K562 (cell line): ENCODE data around the gene CTH. TPM values are rescaled to one million over a fixed set of nuclear protein-coding genes. Genes with fewer than 3 reads are reported as not detected.
A peak's percentile ranks its signal among the peaks of the same experiment; 100 is the strongest.

Experiments used
- ATF1 ChIP-seq, 2 experiments: fragments of 450-650 bp in 1 of 2; IDR thresholded peaks; 2 replicates each; pipeline ENCODE4 v1.6.1; 2016; ENCODE audit warnings: missing compliant biosample characterization in 1 of 2, missing genetic modification characterization in 1 of 2
- ATF7 ChIP-seq: fragments of 450-650 bp; IDR thresholded peaks from 2 replicates; pipeline ENCODE4 v1.7.1; 2014; ENCODE audit warnings: mild to moderate bottlenecking, moderate library complexity
- CC2D1A ChIP-seq: fragments of 450-650 bp; IDR thresholded peaks from 2 replicates; pipeline ENCODE4 v1.6.1; 2017; ENCODE audit warnings: mild to moderate bottlenecking
- CHCHD3 ChIP-seq: fragments of 250-450 bp; sonication (Bioruptor Pico); IDR thresholded peaks from 2 replicates; pipeline ENCODE4 v2.1.2; 2022; ENCODE audit warnings: mild to moderate bottlenecking
- CHD2 ChIP-seq: IDR thresholded peaks from 2 replicates; pipeline ENCODE4 v1.6.1; 2011; ENCODE audit warnings: low read depth, low read length
- GABPB1 ChIP-seq: sonication (generic); formaldehyde crosslinking; IDR thresholded peaks from 2 replicates; pipeline ENCODE4 v1.8.0; 2022; ENCODE audit warnings: mild to moderate bottlenecking, missing genetic modification reagents
- MYNN ChIP-seq, 2 experiments: sonication (generic); formaldehyde crosslinking in 1 of 2; IDR thresholded peaks; 2 replicates each; pipeline versions ENCODE4 v1.5.0 to v1.6.1; 2016 to 2020; ENCODE audit warnings: antibody characterized with exemption in 1 of 2, missing genetic modification reagents in 1 of 2
- NR3C1 ChIP-seq: sonication (generic); formaldehyde crosslinking; IDR thresholded peaks from 2 replicates; pipeline ENCODE4 v1.8.1; 2022; ENCODE audit warnings: missing genetic modification reagents
- PML ChIP-seq: IDR thresholded peaks from 2 replicates; pipeline ENCODE4 v1.6.1; 2012; ENCODE audit warnings: low read length, inconsistent platforms
- POLR3A ChIP-seq: IDR thresholded peaks from 2 replicates; pipeline ENCODE4 v1.6.1; 2011; ENCODE audit warnings: borderline replicate concordance, mild to moderate bottlenecking, moderate library complexity; ENCODE audit not compliant: insufficient read length, insufficient read depth; ENCODE audit errors: extremely low read depth
- SIN3A ChIP-seq, 2 experiments: fragments of 150-350 bp in 1 of 2; IDR thresholded peaks; 2 replicates each; pipeline ENCODE4 v1.6.1; 2011 to 2016; ENCODE audit warnings: borderline replicate concordance in 2 of 2, low read depth in 2 of 2, low read length in 2 of 2, mild to moderate bottlenecking in 2 of 2, moderate library complexity in 2 of 2; ENCODE audit not compliant: control insufficient read depth in 1 of 2
- TARDBP ChIP-seq: fragments of 450-650 bp; IDR thresholded peaks from 2 replicates; pipeline ENCODE4 v1.6.1; 2016
- polyA plus RNA-seq, 8 experiments: library from polyadenylated mRNA; depleted of rRNA in 4 of 8; stranded (reverse) in 5 of 8; unstranded in 3 of 8; fragments of >200 nt; fragmentation: Nextera tagmentation in 2 of 8; fragmentation: Illumina TruSeq in 1 of 8; extraction: Ambion mirVana in 2 of 8; extraction: Trizol in 1 of 8; gene quantifications; 2 replicates each; pipeline versions ENCODE4 v1.2.1 to v1.2.3, GENCODE V29; 2011 to 2014; ENCODE audit warnings: inconsistent platforms in 1 of 8, missing spikeins in 1 of 8
- total RNA-seq, 7 experiments: library from RNA; depleted of rRNA in 6 of 7; stranded (reverse); fragments of >200 nt in 6 of 7; fragmentation: Illumina TruSeq in 2 of 7; extraction: Trizol in 2 of 7; gene quantifications; 2 replicates each; pipeline versions ENCODE4 v1.2.1 to v1.2.3, GENCODE V29; 2011 to 2021; ENCODE audit warnings: low replicate concordance in 1 of 7
- TF ChIP-seq, protein P1 (sequence below): sonication (generic); formaldehyde crosslinking; IDR thresholded peaks from 2 replicates; pipeline ENCODE4 v1.8.0; 2022; ENCODE audit warnings: missing genetic modification reagents, mild to moderate bottlenecking, borderline replicate concordance
- TF ChIP-seq, protein P2 (sequence below), 2 experiments: IDR thresholded peaks in 1 of 2; conservative IDR thresholded peaks in 1 of 2; 2 replicates each; pipeline ENCODE4 v1.6.1; 2016; ENCODE audit warnings: low read depth in 2 of 2, mild to moderate bottlenecking in 1 of 2, missing compliant biosample characterization in 1 of 2, missing genetic modification characterization in 1 of 2, moderate library complexity in 1 of 2
- TF ChIP-seq, protein P3 (sequence below): IDR thresholded peaks from 3 replicates; pipeline ENCODE4 v1.6.1; 2011; ENCODE audit warnings: borderline replicate concordance, mild to moderate bottlenecking, moderate library complexity; ENCODE audit not compliant: insufficient read length; ENCODE audit errors: extremely low read depth
- TF ChIP-seq, protein P4 (sequence below): fragments of 250-450 bp; sonication (Bioruptor Pico); IDR thresholded peaks from 2 replicates; pipeline ENCODE4 v1.8.0; 2022; ENCODE audit warnings: inconsistent platforms, mild to moderate bottlenecking, moderate library complexity, borderline replicate concordance

CTH gene
- total and polyA plus RNA-seq, 9 of the 15 experiments (the other 6 are each of a cell fraction or from before 2014, with no cell fraction given), result 8.0 to 54.4 (median 30.9) TPM

DNA sequence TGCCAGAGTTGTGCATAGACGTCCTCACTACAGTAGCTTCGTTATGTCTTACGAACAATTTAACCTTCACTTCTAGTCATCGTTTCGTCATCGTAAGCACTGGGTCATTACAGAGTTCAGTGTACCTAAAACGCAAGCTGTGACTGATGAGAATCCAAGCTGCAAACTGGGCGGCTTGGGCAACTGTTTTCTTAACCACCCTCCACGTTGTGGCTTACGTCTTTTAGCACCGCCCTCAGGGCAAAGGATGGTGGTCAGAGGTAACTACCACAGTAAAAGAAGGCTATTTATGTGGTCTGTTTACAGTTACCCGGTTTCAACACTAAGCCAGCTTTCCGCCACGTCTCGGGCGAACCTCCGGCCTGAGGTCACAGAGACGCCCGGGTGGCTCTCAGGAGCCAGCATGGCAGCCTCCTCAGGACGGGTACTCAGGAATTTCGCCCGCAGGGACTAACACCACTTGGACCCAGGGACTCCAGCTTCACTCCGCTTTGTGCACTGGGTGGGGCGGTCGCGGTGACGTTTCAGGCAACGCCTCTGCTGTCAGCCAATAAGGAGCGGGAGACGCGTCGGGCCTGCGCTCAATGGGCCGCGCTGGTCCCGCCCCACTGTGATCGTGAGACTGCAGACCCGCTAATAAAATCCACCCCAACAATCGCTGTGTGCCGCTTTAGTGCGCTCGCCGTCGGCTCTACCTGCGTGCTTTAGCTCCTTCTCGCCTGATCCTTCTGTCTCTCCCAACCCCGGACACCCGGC is at the start of gene CTH (continued):
- TF ChIP-seq, protein P1, sequence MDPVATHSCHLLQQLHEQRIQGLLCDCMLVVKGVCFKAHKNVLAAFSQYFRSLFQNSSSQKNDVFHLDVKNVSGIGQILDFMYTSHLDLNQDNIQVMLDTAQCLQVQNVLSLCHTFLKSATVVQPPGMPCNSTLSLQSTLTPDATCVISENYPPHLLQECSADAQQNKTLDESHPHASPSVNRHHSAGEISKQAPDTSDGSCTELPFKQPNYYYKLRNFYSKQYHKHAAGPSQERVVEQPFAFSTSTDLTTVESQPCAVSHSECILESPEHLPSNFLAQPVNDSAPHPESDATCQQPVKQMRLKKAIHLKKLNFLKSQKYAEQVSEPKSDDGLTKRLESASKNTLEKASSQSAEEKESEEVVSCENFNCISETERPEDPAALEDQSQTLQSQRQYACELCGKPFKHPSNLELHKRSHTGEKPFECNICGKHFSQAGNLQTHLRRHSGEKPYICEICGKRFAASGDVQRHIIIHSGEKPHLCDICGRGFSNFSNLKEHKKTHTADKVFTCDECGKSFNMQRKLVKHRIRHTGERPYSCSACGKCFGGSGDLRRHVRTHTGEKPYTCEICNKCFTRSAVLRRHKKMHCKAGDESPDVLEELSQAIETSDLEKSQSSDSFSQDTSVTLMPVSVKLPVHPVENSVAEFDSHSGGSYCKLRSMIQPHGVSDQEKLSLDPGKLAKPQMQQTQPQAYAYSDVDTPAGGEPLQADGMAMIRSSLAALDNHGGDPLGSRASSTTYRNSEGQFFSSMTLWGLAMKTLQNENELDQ (CRISPR knock-in tag), result peak; percentile 78; the same call in 1 of the 2 replicates
- TF ChIP-seq CHD2 (peak; percentile 46; the same call in 1 of the 2 replicates), ATF7 (peak; percentile 80), NR3C1 (CRISPR knock-in tag) (no peak), SIN3A (IDR thresholded peaks at IDR 0.05; ENCODE audit: borderline replicate concordance in 2 of 2, control insufficient read depth in 1 of 2, low read depth in 2 of 2, low read length in 2 of 2) (0 out of 4 replicates have a peak, but pooled peaks of 1 of the 2 experiments have one; percentile 30), CHCHD3 (CRISPR knock-in tag) (peak; percentile 36; the same call in 1 of the 2 replicates), PML (0 out of 2 replicates have a peak, but pooled peaks have one; percentile 62), TARDBP (peak; percentile 70; the same call in 1 of the 2 replicates), ATF1 (CRISPR knock-in tag; IDR thresholded peaks at IDR 0.05) (peak; percentile 66), ATF1 (tag; IDR thresholded peaks at IDR 0.05) (peak; percentile 98), GABPB1 (CRISPR knock-in tag) (peak; percentile 41; the same call in 1 of the 2 replicates), CC2D1A (peak; percentile 72), MYNN (IDR thresholded peaks at IDR 0.05) (peak; percentile 92), MYNN (CRISPR knock-in tag; IDR thresholded peaks at IDR 0.05) (no peak), POLR3A (no peak)
- TF ChIP-seq, protein P2, sequence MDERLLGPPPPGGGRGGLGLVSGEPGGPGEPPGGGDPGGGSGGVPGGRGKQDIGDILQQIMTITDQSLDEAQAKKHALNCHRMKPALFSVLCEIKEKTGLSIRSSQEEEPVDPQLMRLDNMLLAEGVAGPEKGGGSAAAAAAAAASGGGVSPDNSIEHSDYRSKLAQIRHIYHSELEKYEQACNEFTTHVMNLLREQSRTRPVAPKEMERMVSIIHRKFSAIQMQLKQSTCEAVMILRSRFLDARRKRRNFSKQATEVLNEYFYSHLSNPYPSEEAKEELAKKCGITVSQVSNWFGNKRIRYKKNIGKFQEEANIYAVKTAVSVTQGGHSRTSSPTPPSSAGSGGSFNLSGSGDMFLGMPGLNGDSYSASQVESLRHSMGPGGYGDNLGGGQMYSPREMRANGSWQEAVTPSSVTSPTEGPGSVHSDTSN (CRISPR knock-in tag; IDR thresholded peaks at IDR 0.05; ENCODE audit: low read depth), result no peak
- TF ChIP-seq, protein P2 (tag; conservative IDR thresholded peaks at IDR 0.05; ENCODE audit: low read depth), result no peak
- TF ChIP-seq, protein P3, sequence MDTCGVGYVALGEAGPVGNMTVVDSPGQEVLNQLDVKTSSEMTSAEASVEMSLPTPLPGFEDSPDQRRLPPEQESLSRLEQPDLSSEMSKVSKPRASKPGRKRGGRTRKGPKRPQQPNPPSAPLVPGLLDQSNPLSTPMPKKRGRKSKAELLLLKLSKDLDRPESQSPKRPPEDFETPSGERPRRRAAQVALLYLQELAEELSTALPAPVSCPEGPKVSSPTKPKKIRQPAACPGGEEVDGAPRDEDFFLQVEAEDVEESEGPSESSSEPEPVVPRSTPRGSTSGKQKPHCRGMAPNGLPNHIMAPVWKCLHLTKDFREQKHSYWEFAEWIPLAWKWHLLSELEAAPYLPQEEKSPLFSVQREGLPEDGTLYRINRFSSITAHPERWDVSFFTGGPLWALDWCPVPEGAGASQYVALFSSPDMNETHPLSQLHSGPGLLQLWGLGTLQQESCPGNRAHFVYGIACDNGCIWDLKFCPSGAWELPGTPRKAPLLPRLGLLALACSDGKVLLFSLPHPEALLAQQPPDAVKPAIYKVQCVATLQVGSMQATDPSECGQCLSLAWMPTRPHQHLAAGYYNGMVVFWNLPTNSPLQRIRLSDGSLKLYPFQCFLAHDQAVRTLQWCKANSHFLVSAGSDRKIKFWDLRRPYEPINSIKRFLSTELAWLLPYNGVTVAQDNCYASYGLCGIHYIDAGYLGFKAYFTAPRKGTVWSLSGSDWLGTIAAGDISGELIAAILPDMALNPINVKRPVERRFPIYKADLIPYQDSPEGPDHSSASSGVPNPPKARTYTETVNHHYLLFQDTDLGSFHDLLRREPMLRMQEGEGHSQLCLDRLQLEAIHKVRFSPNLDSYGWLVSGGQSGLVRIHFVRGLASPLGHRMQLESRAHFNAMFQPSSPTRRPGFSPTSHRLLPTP, result no peak
- TF ChIP-seq, protein P4, sequence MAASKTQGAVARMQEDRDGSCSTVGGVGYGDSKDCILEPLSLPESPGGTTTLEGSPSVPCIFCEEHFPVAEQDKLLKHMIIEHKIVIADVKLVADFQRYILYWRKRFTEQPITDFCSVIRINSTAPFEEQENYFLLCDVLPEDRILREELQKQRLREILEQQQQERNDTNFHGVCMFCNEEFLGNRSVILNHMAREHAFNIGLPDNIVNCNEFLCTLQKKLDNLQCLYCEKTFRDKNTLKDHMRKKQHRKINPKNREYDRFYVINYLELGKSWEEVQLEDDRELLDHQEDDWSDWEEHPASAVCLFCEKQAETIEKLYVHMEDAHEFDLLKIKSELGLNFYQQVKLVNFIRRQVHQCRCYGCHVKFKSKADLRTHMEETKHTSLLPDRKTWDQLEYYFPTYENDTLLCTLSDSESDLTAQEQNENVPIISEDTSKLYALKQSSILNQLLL (CRISPR knock-in tag), result no peak
